ENCODE data around the gene CDC42EP3.

DNA sequence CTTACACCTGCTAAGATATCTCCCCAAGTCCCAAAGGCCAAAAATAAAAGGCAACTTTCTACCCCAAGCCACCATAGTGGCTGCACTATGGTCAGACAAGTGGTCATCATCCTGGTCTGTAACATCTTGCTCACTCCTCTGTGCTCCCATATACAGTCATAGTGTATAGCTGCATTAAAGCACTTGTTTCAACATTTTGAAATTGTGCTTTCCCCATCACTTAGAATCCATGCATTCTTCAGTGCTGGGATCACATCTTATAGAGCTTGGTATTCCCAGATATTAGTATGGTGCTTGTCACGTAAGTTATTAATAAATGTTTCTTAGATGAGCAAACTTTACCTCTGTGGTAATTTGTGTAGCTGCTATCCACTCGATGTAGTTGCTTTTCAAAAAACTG lies 40.4 kb upstream of the CDC42EP3 start:
- TF ChIP-seq POLR2A (IDR thresholded peaks at IDR 0.05; ENCODE audit: low read depth, low read length) = no peak
- no peak for TF ChIP-seq POLR2AphosphoS5 (IDR thresholded peaks at IDR 0.05; ENCODE audit: low read depth, low read length)
- TF ChIP-seq TAF1 (IDR thresholded peaks at IDR 0.05; ENCODE audit: borderline replicate concordance, low read depth, low read length) = no peak

All from GM12892 (cell line).